Measurements from ENCODE around the gene PITPNM3.
A peak's percentile ranks its signal among the peaks of the same experiment; 100 is the strongest.

The PITPNM3 gene

GRCh38 chr17:6476076-6476809 is 80.1 kb downstream of the PITPNM3 start:
- no peak for DNase-seq

- DNase-seq = no peak
These were observed 80.9 kb downstream of the PITPNM3 start for GRCh38 chr17:6475411-6475810.

GRCh38 chr17:6474906-6475305 is 81.4 kb downstream of the PITPNM3 start:
- no peak for DNase-seq

- no peak for DNase-seq
These were observed 82.0 kb downstream of the PITPNM3 start for GRCh38 chr17:6474376-6474775.

GRCh38 chr17:6473128-6473767 is 83.1 kb downstream of the PITPNM3 start:
- peak in 1 of 2 experiments; percentile 24 for DNase-seq

- no peak for DNase-seq
These were observed 83.8 kb downstream of the PITPNM3 start for GRCh38 chr17:6472517-6472916.

- DNase-seq = no peak
These were observed 84.6 kb downstream of the PITPNM3 start for GRCh38 chr17:6471531-6472465.

GRCh38 chr17:6470751-6471521 is 85.4 kb downstream of the PITPNM3 start:
- DNase-seq = no peak

GRCh38 chr17:6470146-6470718 is 86.1 kb downstream of the PITPNM3 start:
- DNase-seq = no peak

- no peak for DNase-seq
These were observed 88.1 kb downstream of the PITPNM3 start for GRCh38 chr17:6468051-6468790.

- no peak for DNase-seq
These were observed 88.8 kb downstream of the PITPNM3 start for GRCh38 chr17:6467567-6467966.

GRCh38 chr17:6465206-6466003 is 91.0 kb downstream of the PITPNM3 start:
- no peak for DNase-seq

- no peak for DNase-seq
These were observed 91.8 kb downstream of the PITPNM3 start for GRCh38 chr17:6464446-6465041.

- no peak for DNase-seq
These were observed 92.5 kb downstream of the PITPNM3 start for GRCh38 chr17:6463616-6464445.

GRCh38 chr17:6462692-6463091 is 93.7 kb downstream of the PITPNM3 start:
- DNase-seq = no peak

- no peak for DNase-seq
These were observed 94.4 kb downstream of the PITPNM3 start for GRCh38 chr17:6461792-6462524.

- DNase-seq = no peak
These were observed 95.1 kb downstream of the PITPNM3 start for GRCh38 chr17:6461246-6461645.

- no peak for DNase-seq
These were observed 95.7 kb downstream of the PITPNM3 start for GRCh38 chr17:6460531-6461161.
